ENCODE results near the gene TRIO. TPM values are rescaled to one million over a fixed set of nuclear protein-coding genes. Genes with fewer than 3 reads are reported as not detected.

TRIO gene
- total RNA-seq, 1 experiment from 2014 or later, result 99.6 TPM

GRCh38 chr5:14145435-14146334 lies 2.5 kb downstream of the TRIO start:
- Histone ChIP-seq H3K27ac (peak overlapping the region; percentile 18), H3K4me1 (replicated peaks) (peaks cover 47% of the 10 kb centered on the region), H3K9me3 (replicated peaks) (no peaks in the 10 kb centered on the region), H3K4me3 (peak overlapping the region; percentile 97), H3K36me3 (peaks cover 41% of the 10 kb centered on the region), H3K27me3 (replicated peaks) (no peaks in the 10 kb centered on the region)
- DNase-seq (ENCODE audit: low read depth in 1 of 2, low spot score in 2 of 2), result peak in 1 of 2 experiments; percentile 33

- no peak for DNase-seq (ENCODE audit: low read depth in 1 of 2, low spot score in 2 of 2)
- no peak overlapping the region for H3K4me3 ChIP-seq
- no peaks in the 10 kb centered on the region for H3K9me3 ChIP-seq (replicated peaks)
- peaks cover 50% of the 10 kb centered on the region for H3K4me1 ChIP-seq (replicated peaks)
- peaks cover 49% of the 10 kb centered on the region for H3K36me3 ChIP-seq
- no peak overlapping the region for H3K27ac ChIP-seq
- no peaks in the 10 kb centered on the region for H3K27me3 ChIP-seq (replicated peaks)
Observed at GRCh38 chr5:14146725-14147124, 3.6 kb downstream of the TRIO start.

- H3K4me3 ChIP-seq, result no peak overlapping the region
- DNase-seq (ENCODE audit: low read depth in 1 of 2, low spot score in 2 of 2), result no peak
- no peaks in the 10 kb centered on the region for H3K9me3 ChIP-seq (replicated peaks)
- H3K36me3 ChIP-seq, result peaks cover 49% of the 10 kb centered on the region
- H3K27me3 ChIP-seq (replicated peaks), result no peaks in the 10 kb centered on the region
- no peak overlapping the region for H3K27ac ChIP-seq
- H3K4me1 ChIP-seq (replicated peaks), result peaks cover 47% of the 10 kb centered on the region
Observed at GRCh38 chr5:14147210-14147609, 4.1 kb downstream of the TRIO start.

- no peaks in the 10 kb centered on the region for H3K9me3 ChIP-seq (replicated peaks)
- H3K36me3 ChIP-seq, result peaks cover 46% of the 10 kb centered on the region
- no peak overlapping the region for H3K4me3 ChIP-seq
- peaks cover 53% of the 10 kb centered on the region for H3K4me1 ChIP-seq (replicated peaks)
- H3K27ac ChIP-seq, result no peak overlapping the region
- H3K27me3 ChIP-seq (replicated peaks), result no peaks in the 10 kb centered on the region
- no peak for DNase-seq (ENCODE audit: low read depth in 1 of 2, low spot score in 2 of 2)
Observed at GRCh38 chr5:14148483-14148882, 5.3 kb downstream of the TRIO start.

- no peak for DNase-seq (ENCODE audit: low read depth in 1 of 2, low spot score in 2 of 2)
- Histone ChIP-seq H3K9me3 (replicated peaks) (no peaks in the 10 kb centered on the region), H3K4me1 (replicated peaks) (peaks cover 59% of the 10 kb centered on the region), H3K4me3 (no peak overlapping the region), H3K27me3 (replicated peaks) (no peaks in the 10 kb centered on the region), H3K36me3 (peaks cover 41% of the 10 kb centered on the region), H3K27ac (no peak overlapping the region)
Observed at GRCh38 chr5:14148890-14149671, 5.9 kb downstream of the TRIO start.

- Histone ChIP-seq H3K9me3 (replicated peaks) (no peaks in the 10 kb centered on the region), H3K27me3 (replicated peaks) (no peaks in the 10 kb centered on the region), H3K27ac (no peak overlapping the region), H3K36me3 (peaks cover 34% of the 10 kb centered on the region), H3K4me3 (no peak overlapping the region), H3K4me1 (replicated peaks) (peaks cover 66% of the 10 kb centered on the region)
- no peak for DNase-seq (ENCODE audit: low read depth in 1 of 2, low spot score in 2 of 2)
Observed at GRCh38 chr5:14149672-14150274, 6.6 kb downstream of the TRIO start.

GRCh38 chr5:14151416-14151815 lies 8.3 kb downstream of the TRIO start:
- H3K36me3 ChIP-seq, result peaks cover 42% of the 10 kb centered on the region
- no peaks in the 10 kb centered on the region for H3K9me3 ChIP-seq (replicated peaks)
- H3K4me1 ChIP-seq (replicated peaks), result peaks cover 71% of the 10 kb centered on the region
- no peaks in the 10 kb centered on the region for H3K27me3 ChIP-seq (replicated peaks)
- no peak overlapping the region for H3K4me3 ChIP-seq
- DNase-seq (ENCODE audit: low read depth in 1 of 2, low spot score in 2 of 2), result no peak
- no peak overlapping the region for H3K27ac ChIP-seq

GRCh38 chr5:14153071-14153864 lies 10.1 kb downstream of the TRIO start:
- H3K36me3 ChIP-seq, result peaks cover 28% of the 10 kb centered on the region
- no peaks in the 10 kb centered on the region for H3K9me3 ChIP-seq (replicated peaks)
- H3K27ac ChIP-seq, result peak overlapping the region; percentile 99; the same call in 1 of the 2 replicates
- DNase-seq (ENCODE audit: low read depth in 1 of 2, low spot score in 2 of 2), result peak in 1 of 2 experiments; percentile 35
- H3K27me3 ChIP-seq (replicated peaks), result no peaks in the 10 kb centered on the region
- H3K4me3 ChIP-seq, result no peak overlapping the region
- H3K4me1 ChIP-seq (replicated peaks), result peaks cover 67% of the 10 kb centered on the region

GRCh38 chr5:14153932-14154731 lies 11.0 kb downstream of the TRIO start:
- Histone ChIP-seq H3K4me3 (no peak overlapping the region), H3K9me3 (replicated peaks) (no peaks in the 10 kb centered on the region), H3K27me3 (replicated peaks) (no peaks in the 10 kb centered on the region), H3K36me3 (peaks cover 21% of the 10 kb centered on the region), H3K27ac (peak overlapping the region; percentile 99), H3K4me1 (replicated peaks) (peaks cover 67% of the 10 kb centered on the region)
- DNase-seq (ENCODE audit: low read depth in 1 of 2, low spot score in 2 of 2), result peak; percentile 71 to 80

- Histone ChIP-seq H3K4me1 (replicated peaks) (peaks cover 73% of the 10 kb centered on the region), H3K4me3 (no peak overlapping the region), H3K27me3 (replicated peaks) (no peaks in the 10 kb centered on the region), H3K36me3 (peaks cover 17% of the 10 kb centered on the region), H3K27ac (peak overlapping the region; percentile 99), H3K9me3 (replicated peaks) (no peaks in the 10 kb centered on the region)
- DNase-seq (ENCODE audit: low read depth in 1 of 2, low spot score in 2 of 2), result no peak
Observed at GRCh38 chr5:14155075-14155474, 11.9 kb downstream of the TRIO start.

- Histone ChIP-seq H3K27ac (peak overlapping the region; percentile 99), H3K4me1 (replicated peaks) (peaks cover 76% of the 10 kb centered on the region), H3K9me3 (replicated peaks) (no peaks in the 10 kb centered on the region), H3K27me3 (replicated peaks) (no peaks in the 10 kb centered on the region), H3K4me3 (no peak overlapping the region), H3K36me3 (peaks cover 16% of the 10 kb centered on the region)
- DNase-seq (ENCODE audit: low read depth in 1 of 2, low spot score in 2 of 2), result no peak
Observed at GRCh38 chr5:14155739-14156138, 12.6 kb downstream of the TRIO start.

GRCh38 chr5:14156290-14156649 lies 13.1 kb downstream of the TRIO start:
- peaks cover 76% of the 10 kb centered on the region for H3K4me1 ChIP-seq (replicated peaks)

More at GRCh38 chr5:14156290-14156649, 13.1 kb downstream of the TRIO start:
- Histone ChIP-seq H3K36me3 (peaks cover 13% of the 10 kb centered on the region), H3K4me3 (no peak overlapping the region), H3K27ac (peak overlapping the region; percentile 99), H3K9me3 (replicated peaks) (no peaks in the 10 kb centered on the region), H3K27me3 (replicated peaks) (no peaks in the 10 kb centered on the region)
- DNase-seq (ENCODE audit: low read depth in 1 of 2, low spot score in 2 of 2), result no peak
